Panc1 (cell line): ENCODE measurements around the gene PPP1R1C. TPM values are rescaled to one million over a fixed set of nuclear protein-coding genes. Genes with fewer than 3 reads are reported as not detected.

ENCODE experiments used
- ATAC-seq: fragments of 200-7000 bp; cut with Tn5 transposase; 2 replicates; pipeline ENCODE4 v1.9.1; 2020; ENCODE audit warnings: mild to moderate bottlenecking, moderate library complexity
- BruUV-seq: library from RNA; stranded (reverse); fragments of 400-500 nt; replicated peaks from 2 replicates; lab custom pipeline; 2021; lab: Mats Ljungman, UMichigan
- CTCF ChIA-PET: fragments of 300-600 bp; sonication (Branson Sonifier 250); formaldehyde crosslinking; loops from one replicate; lab custom pipeline; 2022; ENCODE audit warnings: antibody characterized with exemption; lab: Charles Lee
- POLR2A ChIA-PET: fragments of 300-600 bp; sonication (Branson Sonifier 250); formaldehyde crosslinking; loops from one replicate; lab custom pipeline; 2022; ENCODE audit warnings: antibody characterized with exemption; lab: Charles Lee
- DNase-seq: peaks from one replicate; pipeline ENCODE4 v3.0.0-alpha.2; 2010; ENCODE audit warnings: low read depth, low spot score
- H3K27ac ChIP-seq: 2 replicates; pipeline ENCODE4 v1.5.1; 2011; ENCODE audit warnings: mild to moderate bottlenecking, low read length, inconsistent platforms
- H3K27me3 ChIP-seq: fragments of 200-500 bp; sonication (Bioruptor generic); 2 replicates; pipeline ENCODE4 v1.6.0; 2014; ENCODE audit warnings: low read length, inconsistent platforms; ENCODE audit not compliant: control insufficient read depth, insufficient read depth
- H3K36me3 ChIP-seq: fragments of 200-500 bp; sonication (Bioruptor generic); 2 replicates; pipeline ENCODE4 v1.5.1; 2014; ENCODE audit warnings: inconsistent platforms, mild to moderate bottlenecking, low read length, moderate library complexity; ENCODE audit not compliant: control insufficient read depth, insufficient read depth
- H3K4me1 ChIP-seq: 2 replicates; pipeline ENCODE4 v1.5.1; 2011; ENCODE audit warnings: inconsistent platforms, mild to moderate bottlenecking, low read length, moderate library complexity; ENCODE audit not compliant: control insufficient read depth, insufficient read depth
- H3K4me3 ChIP-seq, 2 experiments: 2 replicates each; pipeline ENCODE4 v1.5.1; 2011 to 2012; ENCODE audit warnings: low read depth in 2 of 2, low read length in 2 of 2, mild to moderate bottlenecking in 2 of 2, inconsistent platforms in 1 of 2, moderate library complexity in 1 of 2
- H3K9me3 ChIP-seq: fragments of 200-500 bp; sonication (Bioruptor generic); 2 replicates; pipeline ENCODE4 v1.5.1; 2014; ENCODE audit warnings: low read depth, mild to moderate bottlenecking, inconsistent platforms, low read length, moderate library complexity; ENCODE audit not compliant: control insufficient read depth, insufficient read depth
- CTCF ChIP-seq: fragments of 450-650 bp; IDR thresholded peaks from 2 replicates; pipeline ENCODE4 v1.5.1; 2017; ENCODE audit warnings: mild to moderate bottlenecking
- POLR2AphosphoS5 ChIP-seq: IDR thresholded peaks from 2 replicates; pipeline ENCODE4 v1.6.1; 2012; ENCODE audit warnings: mild to moderate bottlenecking, low read depth, low read length, moderate library complexity
- SIN3A ChIP-seq: IDR thresholded peaks from 2 replicates; pipeline ENCODE4 v1.6.1; 2012; ENCODE audit warnings: low read depth, mild to moderate bottlenecking, low read length, moderate library complexity, borderline replicate concordance; ENCODE audit not compliant: insufficient read depth
- TCF7L2 ChIP-seq: IDR thresholded peaks from 2 replicates; pipeline ENCODE4 v1.6.1; 2011; ENCODE audit warnings: mild to moderate bottlenecking, low read depth, low read length, inconsistent platforms
- in situ Hi-C: cut with HindIII; loops from 2 replicates; pipeline ENCODE4 v1.10.0; 2016; ENCODE audit warnings: low sequenced_read_pairs, low pct_unique_long_range_greater_than_20kb
- intact Hi-C: fragments of 100-400 bp; cut with micrococcal nuclease; formaldehyde crosslinking; loops from one replicate; pipeline ENCODE4 v1.10.0; 2022; ENCODE audit not compliant: unreplicated experiment
- total RNA-seq: library from RNA; stranded (reverse); gene quantifications from one replicate; pipeline ENCODE4 v1.2.1, GENCODE V29; 2021; ENCODE audit not compliant: unreplicated experiment
- TF ChIP-seq, protein P1 (sequence below), 2 experiments: IDR thresholded peaks; 2 replicates each; pipeline ENCODE4 v1.6.1; 2011 to 2012; ENCODE audit warnings: low read depth in 2 of 2, control low read depth in 1 of 2, low read length in 1 of 2, mild to moderate bottlenecking in 1 of 2, moderate library complexity in 1 of 2; ENCODE audit not compliant: insufficient read depth in 1 of 2

Gene PPP1R1C
- total RNA-seq, 1 experiment from 2014 or later, result 2.6 TPM

- in situ Hi-C loops (no loop called here), intact Hi-C loops (no loop called here)
- ChIA-PET CTCF (no interaction called here), POLR2A (no interaction called here)
- no TSS peak for BruUV-seq
- Histone ChIP-seq H3K9me3 (no peaks in the 10 kb centered on the region), H3K27ac (no peak overlapping the region), H3K4me1 (no peaks in the 10 kb centered on the region), H3K27me3 (no peaks in the 10 kb centered on the region), H3K36me3 (no peaks in the 10 kb centered on the region), H3K4me3 (no peak overlapping the region)
- TF ChIP-seq SIN3A (no peak), CTCF (no peak), POLR2AphosphoS5 (no peak), TCF7L2 (no peak)
- TF ChIP-seq, protein P1, sequence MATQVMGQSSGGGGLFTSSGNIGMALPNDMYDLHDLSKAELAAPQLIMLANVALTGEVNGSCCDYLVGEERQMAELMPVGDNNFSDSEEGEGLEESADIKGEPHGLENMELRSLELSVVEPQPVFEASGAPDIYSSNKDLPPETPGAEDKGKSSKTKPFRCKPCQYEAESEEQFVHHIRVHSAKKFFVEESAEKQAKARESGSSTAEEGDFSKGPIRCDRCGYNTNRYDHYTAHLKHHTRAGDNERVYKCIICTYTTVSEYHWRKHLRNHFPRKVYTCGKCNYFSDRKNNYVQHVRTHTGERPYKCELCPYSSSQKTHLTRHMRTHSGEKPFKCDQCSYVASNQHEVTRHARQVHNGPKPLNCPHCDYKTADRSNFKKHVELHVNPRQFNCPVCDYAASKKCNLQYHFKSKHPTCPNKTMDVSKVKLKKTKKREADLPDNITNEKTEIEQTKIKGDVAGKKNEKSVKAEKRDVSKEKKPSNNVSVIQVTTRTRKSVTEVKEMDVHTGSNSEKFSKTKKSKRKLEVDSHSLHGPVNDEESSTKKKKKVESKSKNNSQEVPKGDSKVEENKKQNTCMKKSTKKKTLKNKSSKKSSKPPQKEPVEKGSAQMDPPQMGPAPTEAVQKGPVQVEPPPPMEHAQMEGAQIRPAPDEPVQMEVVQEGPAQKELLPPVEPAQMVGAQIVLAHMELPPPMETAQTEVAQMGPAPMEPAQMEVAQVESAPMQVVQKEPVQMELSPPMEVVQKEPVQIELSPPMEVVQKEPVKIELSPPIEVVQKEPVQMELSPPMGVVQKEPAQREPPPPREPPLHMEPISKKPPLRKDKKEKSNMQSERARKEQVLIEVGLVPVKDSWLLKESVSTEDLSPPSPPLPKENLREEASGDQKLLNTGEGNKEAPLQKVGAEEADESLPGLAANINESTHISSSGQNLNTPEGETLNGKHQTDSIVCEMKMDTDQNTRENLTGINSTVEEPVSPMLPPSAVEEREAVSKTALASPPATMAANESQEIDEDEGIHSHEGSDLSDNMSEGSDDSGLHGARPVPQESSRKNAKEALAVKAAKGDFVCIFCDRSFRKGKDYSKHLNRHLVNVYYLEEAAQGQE (IDR thresholded peaks at IDR 0.05; ENCODE audit: insufficient read depth in 1 of 2, low read depth in 2 of 2, low read length in 1 of 2), result no peak
- no peak for ATAC-seq
- DNase-seq, result no peak
These were observed 2.7 kb downstream of the PPP1R1C start for GRCh38 chr2:181988154-181988924.

DNA sequence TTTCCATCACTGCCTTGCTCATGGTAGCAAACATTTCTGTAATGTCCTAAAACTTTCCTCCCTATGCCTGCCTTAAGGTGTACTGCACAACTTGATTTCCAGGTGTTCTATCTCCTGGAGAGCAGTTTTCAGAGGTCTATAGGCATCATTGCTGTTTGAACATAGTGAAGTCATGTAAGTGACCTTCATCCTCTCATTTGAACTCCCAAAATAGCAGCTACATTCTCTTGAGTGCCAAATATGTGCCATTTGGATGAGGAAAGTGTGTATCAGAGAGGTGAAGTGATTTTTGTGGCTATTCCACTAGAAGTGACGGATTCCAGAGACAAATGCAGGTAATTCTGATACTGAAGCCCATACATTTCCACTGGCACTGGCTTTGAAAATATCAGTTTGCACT lies 3.4 kb downstream of the PPP1R1C start:
- Histone ChIP-seq H3K36me3 (no peaks in the 10 kb centered on the region), H3K4me3 (no peak overlapping the region), H3K4me1 (no peaks in the 10 kb centered on the region), H3K27ac (no peak overlapping the region), H3K27me3 (no peaks in the 10 kb centered on the region), H3K9me3 (no peaks in the 10 kb centered on the region)
- in situ Hi-C loops, result no loop called here
- intact Hi-C loops, result no loop called here
- no TSS peak for BruUV-seq
- DNase-seq, result no peak
- no peak for ATAC-seq
- TF ChIP-seq TCF7L2, result no peak
- no peak for TF ChIP-seq CTCF
- no peak for TF ChIP-seq SIN3A
- TF ChIP-seq POLR2AphosphoS5, result no peak
- TF ChIP-seq, protein P1 (IDR thresholded peaks at IDR 0.05; ENCODE audit: insufficient read depth in 1 of 2, low read depth in 2 of 2, low read length in 1 of 2), result no peak
- ChIA-PET POLR2A (no interaction called here), CTCF (no interaction called here)
